DOHH2 (cell line): ENCODE data around the gene CSRNP2.

Source experiments
- H3F3A ChIP-seq: fragments of 200-600 bp; sonication (generic), shearing (Covaris generic); 2 replicates; pipeline ENCODE4 v1.6.0; 2016; ENCODE audit warnings: antibody characterized with exemption, mild to moderate bottlenecking; ENCODE audit not compliant: control insufficient read depth, insufficient read depth
- H3K27ac ChIP-seq: fragments of 200-600 bp; sonication (generic); 2 replicates; pipeline ENCODE4 v1.5.1; 2014; ENCODE audit warnings: low read depth, mild to moderate bottlenecking, low read length, moderate library complexity
- H3K27me3 ChIP-seq: fragments of 200-600 bp; sonication (generic); 2 replicates; pipeline ENCODE4 v1.6.1; 2014; ENCODE audit warnings: mild to moderate bottlenecking, low read length, mixed read lengths; ENCODE audit not compliant: control insufficient read depth
- H3K36me3 ChIP-seq: fragments of 200-600 bp; sonication (generic); 2 replicates; pipeline ENCODE4 v1.6.1; 2014; ENCODE audit warnings: mild to moderate bottlenecking, low read length, moderate library complexity, mixed read lengths; ENCODE audit not compliant: control insufficient read depth
- H3K4me1 ChIP-seq: fragments of 200-600 bp; sonication (generic); 2 replicates; pipeline ENCODE4 v1.6.1; 2014; ENCODE audit warnings: mild to moderate bottlenecking, low read length, mixed read lengths; ENCODE audit not compliant: control insufficient read depth
- H3K4me2 ChIP-seq: fragments of 200-600 bp; sonication (generic); 2 replicates; pipeline ENCODE4 v1.6.0; 2014; ENCODE audit warnings: mild to moderate bottlenecking, low read length, moderate library complexity
- H3K4me3 ChIP-seq: fragments of 200-600 bp; sonication (generic); 2 replicates; pipeline ENCODE4 v1.5.1; 2014; ENCODE audit warnings: mild to moderate bottlenecking, low read length, mixed read lengths
- H3K79me2 ChIP-seq: fragments of 200-600 bp; sonication (generic); 2 replicates; pipeline ENCODE4 v1.6.1; 2014; ENCODE audit warnings: mild to moderate bottlenecking, low read length, mixed read lengths; ENCODE audit not compliant: control insufficient read depth
- H3K9me2 ChIP-seq: fragments of 200-600 bp; sonication (generic); replicated peaks from 2 replicates; pipeline ENCODE4 v1.6.1; 2014; ENCODE audit warnings: mild to moderate bottlenecking, low read length, mixed read lengths; ENCODE audit not compliant: control insufficient read depth
- H3K9me3 ChIP-seq: fragments of 200-600 bp; sonication (generic); 2 replicates; pipeline ENCODE4 v1.6.1; 2014; ENCODE audit warnings: antibody characterized with exemption, low read length, mixed read lengths; ENCODE audit not compliant: control insufficient read depth, insufficient read depth
- H4K20me1 ChIP-seq: fragments of 200-600 bp; sonication (generic); 2 replicates; pipeline ENCODE4 v1.6.0; 2014; ENCODE audit warnings: low read depth, mild to moderate bottlenecking, antibody characterized with exemption, low read length, moderate library complexity; ENCODE audit not compliant: control insufficient read depth, insufficient read depth
- EZH2phosphoT487 ChIP-seq: fragments of 200-600 bp; sonication (generic); IDR thresholded peaks from 2 replicates; pipeline ENCODE4 v1.6.1; 2017; ENCODE audit warnings: borderline replicate concordance, mild to moderate bottlenecking, antibody characterized with exemption, low read length, moderate library complexity, mixed read lengths
- TF ChIP-seq, protein P1 (sequence below): fragments of 200-600 bp; sonication (generic); IDR thresholded peaks from one replicate; pipeline ENCODE4 v1.5.1; 2014; ENCODE audit warnings: antibody characterized with exemption, mild to moderate bottlenecking, low read depth, low read length; ENCODE audit not compliant: poor library complexity, severe bottlenecking

Gene CSRNP2

DNA sequence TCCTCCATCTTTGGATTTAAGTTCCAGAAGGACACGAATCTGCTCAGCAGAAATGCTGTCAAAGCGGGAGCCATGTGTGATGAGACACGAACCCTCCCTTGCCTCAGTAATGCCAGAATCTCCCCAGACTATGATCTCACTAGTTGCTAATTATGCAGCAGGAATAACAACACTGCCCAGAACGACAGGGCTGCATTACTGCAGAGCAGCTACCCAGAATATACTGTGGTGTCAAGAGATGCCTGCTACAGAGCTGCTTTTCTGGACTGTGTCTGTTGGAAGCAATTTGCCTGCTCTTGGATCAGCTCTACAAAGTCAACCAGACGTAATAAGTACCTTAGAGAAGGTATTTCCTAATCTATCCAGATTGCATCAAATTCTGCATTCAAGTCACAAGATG is 5.5 kb downstream of the CSRNP2 start:
- H3K4me2 ChIP-seq: no peak overlapping the region
- no peaks in the 10 kb centered on the region for H3K9me3 ChIP-seq
- peaks cover 11% of the 10 kb centered on the region; the same call in 1 of the 2 replicates for H3K79me2 ChIP-seq
- no peak overlapping the region for H3K27ac ChIP-seq
- peaks cover 13% of the 10 kb centered on the region for H3K4me1 ChIP-seq
- H3K36me3 ChIP-seq: no peaks in the 10 kb centered on the region
- no peaks in the 10 kb centered on the region for H3K9me2 ChIP-seq
- H4K20me1 ChIP-seq: no peaks in the 10 kb centered on the region
- no peaks in the 10 kb centered on the region for H3K27me3 ChIP-seq
- TF ChIP-seq EZH2phosphoT487: no peak
- TF ChIP-seq, protein P1, sequence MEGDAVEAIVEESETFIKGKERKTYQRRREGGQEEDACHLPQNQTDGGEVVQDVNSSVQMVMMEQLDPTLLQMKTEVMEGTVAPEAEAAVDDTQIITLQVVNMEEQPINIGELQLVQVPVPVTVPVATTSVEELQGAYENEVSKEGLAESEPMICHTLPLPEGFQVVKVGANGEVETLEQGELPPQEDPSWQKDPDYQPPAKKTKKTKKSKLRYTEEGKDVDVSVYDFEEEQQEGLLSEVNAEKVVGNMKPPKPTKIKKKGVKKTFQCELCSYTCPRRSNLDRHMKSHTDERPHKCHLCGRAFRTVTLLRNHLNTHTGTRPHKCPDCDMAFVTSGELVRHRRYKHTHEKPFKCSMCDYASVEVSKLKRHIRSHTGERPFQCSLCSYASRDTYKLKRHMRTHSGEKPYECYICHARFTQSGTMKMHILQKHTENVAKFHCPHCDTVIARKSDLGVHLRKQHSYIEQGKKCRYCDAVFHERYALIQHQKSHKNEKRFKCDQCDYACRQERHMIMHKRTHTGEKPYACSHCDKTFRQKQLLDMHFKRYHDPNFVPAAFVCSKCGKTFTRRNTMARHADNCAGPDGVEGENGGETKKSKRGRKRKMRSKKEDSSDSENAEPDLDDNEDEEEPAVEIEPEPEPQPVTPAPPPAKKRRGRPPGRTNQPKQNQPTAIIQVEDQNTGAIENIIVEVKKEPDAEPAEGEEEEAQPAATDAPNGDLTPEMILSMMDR: no peak
- H3K4me3 ChIP-seq: no peak overlapping the region
- no peaks in the 10 kb centered on the region for H3F3A ChIP-seq

DNA sequence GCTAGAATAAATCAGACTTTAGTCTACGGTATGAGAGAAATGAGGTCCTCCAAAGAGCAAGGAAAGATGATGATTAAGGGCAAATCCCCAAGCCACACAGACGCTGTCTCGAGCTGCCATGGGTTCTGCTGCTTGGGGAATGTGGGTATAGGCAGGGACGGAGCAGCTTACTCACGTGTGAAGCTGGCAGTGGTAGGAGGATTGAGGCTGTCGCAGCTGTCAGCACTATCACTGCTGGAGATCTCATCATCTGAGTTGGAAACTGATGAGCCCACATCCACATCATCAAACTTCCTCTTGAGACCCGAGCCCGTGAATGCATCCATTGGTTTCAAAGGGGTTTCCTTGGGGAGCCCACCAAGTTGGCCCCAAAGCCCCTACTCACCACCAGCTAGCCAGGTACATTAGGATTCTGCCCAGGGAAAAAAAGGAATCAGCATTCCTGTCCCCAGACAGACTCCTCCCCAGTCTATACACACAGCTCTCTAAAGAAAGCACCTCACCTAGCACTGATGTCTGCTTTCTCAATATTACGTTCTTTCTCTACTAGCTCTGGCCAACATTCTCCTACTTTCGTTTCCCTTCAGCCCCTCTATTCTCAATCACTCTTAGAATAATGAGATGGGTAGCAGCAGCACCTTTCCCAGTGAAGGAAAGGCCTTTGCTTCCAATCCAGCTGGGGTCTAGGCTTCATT is 7.0 kb downstream of the CSRNP2 start:
- TF ChIP-seq, protein P1: no peak
- no peak for TF ChIP-seq EZH2phosphoT487
- Histone ChIP-seq H3K79me2 (peaks cover 2% of the 10 kb centered on the region; the same call in 1 of the 2 replicates), H3K4me2 (no peak overlapping the region), H3K9me3 (no peaks in the 10 kb centered on the region), H3F3A (no peaks in the 10 kb centered on the region), H3K4me3 (no peak overlapping the region), H3K27ac (no peak overlapping the region), H3K27me3 (no peaks in the 10 kb centered on the region), H3K4me1 (0 out of 2 replicates have a peak, but pooled peaks cover 3% of the 10 kb centered on the region), H4K20me1 (no peaks in the 10 kb centered on the region), H3K36me3 (no peaks in the 10 kb centered on the region), H3K9me2 (no peaks in the 10 kb centered on the region)

DNA sequence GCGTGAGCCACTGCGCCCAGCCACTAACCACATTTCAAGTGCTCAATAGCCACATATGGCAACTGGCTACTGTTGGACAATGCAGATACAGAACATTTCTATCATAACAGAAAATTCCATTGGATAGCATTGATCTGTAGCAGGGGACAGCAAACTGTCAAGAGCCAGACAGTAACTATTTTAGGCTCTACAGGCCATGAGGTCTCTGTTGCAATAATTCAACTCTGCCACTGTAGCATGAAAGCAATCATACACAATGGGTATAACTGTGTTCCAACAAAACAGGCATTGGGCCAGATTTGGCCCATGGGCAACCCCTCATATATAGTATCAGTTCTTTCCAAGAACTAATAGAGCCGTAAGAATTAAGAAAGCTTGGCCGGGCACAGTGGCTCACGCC is 8.0 kb downstream of the CSRNP2 start:
- H3K36me3 ChIP-seq: no peaks in the 10 kb centered on the region
- no peaks in the 10 kb centered on the region for H3K9me3 ChIP-seq
- no peaks in the 10 kb centered on the region for H3K79me2 ChIP-seq
- no peak overlapping the region for H3K27ac ChIP-seq
- H3K4me3 ChIP-seq: no peak overlapping the region
- no peaks in the 10 kb centered on the region for H4K20me1 ChIP-seq
- H3K4me2 ChIP-seq: no peak overlapping the region
- H3K4me1 ChIP-seq: 0 out of 2 replicates have a peak, but pooled peaks cover 3% of the 10 kb centered on the region
- no peak for TF ChIP-seq EZH2phosphoT487
- TF ChIP-seq, protein P1: no peak
- no peaks in the 10 kb centered on the region for H3K9me2 ChIP-seq
- H3K27me3 ChIP-seq: no peaks in the 10 kb centered on the region
- no peaks in the 10 kb centered on the region for H3F3A ChIP-seq
